Right atrium auricular region (tissue), 2 donors: ENCODE measurements around the gene ICAM3. TPM values are rescaled to one million over a fixed set of nuclear protein-coding genes. Genes with fewer than 3 reads are reported as not detected.

Source experiments
- DNase-seq: peaks from one replicate; pipeline ENCODE4 v3.0.0-alpha.2; 2019; ENCODE audit warnings: low spot score
- H3K27ac ChIP-seq, 2 donors: fragments of 200-600 bp; sonication (generic); 1 replicate in 1 of 2; 2 replicates in 1 of 2; pipeline ENCODE4 v1.5.1; 2016 to 2019
- H3K27me3 ChIP-seq, 2 donors: fragments of 200-600 bp; sonication (generic); one replicate each; pipeline versions ENCODE4 v1.5.1 to v1.6.0; 2017 to 2019
- H3K36me3 ChIP-seq: fragments of 200-600 bp; sonication (generic); one replicate; pipeline ENCODE4 v1.5.1; 2016
- H3K4me1 ChIP-seq, 2 donors: fragments of 200-600 bp; sonication (generic); one replicate each; pipeline versions ENCODE4 v1.5.1 to v1.6.0; 2017 to 2019
- H3K4me3 ChIP-seq, 2 donors: fragments of 200-600 bp; sonication (generic); 1 replicate in 1 of 2; 2 replicates in 1 of 2; pipeline ENCODE4 v1.5.1; 2017 to 2019; ENCODE audit warnings: mild to moderate bottlenecking in 1 of 2, moderate library complexity in 1 of 2
- H3K9me3 ChIP-seq, 2 donors: fragments of 200-600 bp; sonication (generic); one replicate each; pipeline ENCODE4 v1.5.1; 2019
- total RNA-seq, 2 donors: library from RNA; depleted of rRNA; stranded (reverse); fragments of >200 nt; gene quantifications; one replicate each; pipeline ENCODE4 v1.1.0, GENCODE V29; 2016
- TF ChIP-seq, protein P1 (sequence below), 2 donors: fragments of 200-600 bp; sonication (generic); IDR thresholded peaks; one replicate each; pipeline ENCODE4 v1.5.1; 2019; ENCODE audit warnings: antibody characterized with exemption in 2 of 2

Gene ICAM3
- total RNA-seq, 2 donors from 2014 or later = 5.3 to 7.1 TPM

DNA sequence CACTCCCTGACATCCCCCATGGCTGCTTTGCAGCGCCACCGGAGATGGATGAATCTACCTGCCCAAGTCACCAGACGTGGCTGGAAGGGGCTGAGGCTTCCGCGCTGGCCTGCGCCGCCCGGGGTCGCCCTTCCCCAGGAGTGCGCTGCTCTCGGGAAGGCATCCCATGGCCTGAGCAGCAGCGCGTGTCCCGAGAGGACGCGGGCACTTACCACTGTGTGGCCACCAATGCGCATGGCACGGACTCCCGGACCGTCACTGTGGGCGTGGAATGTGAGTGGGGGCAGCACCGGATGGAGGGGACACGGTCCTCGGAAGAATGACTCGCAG is 45.1 kb downstream of the ICAM3 start:
- TF ChIP-seq, protein P1, sequence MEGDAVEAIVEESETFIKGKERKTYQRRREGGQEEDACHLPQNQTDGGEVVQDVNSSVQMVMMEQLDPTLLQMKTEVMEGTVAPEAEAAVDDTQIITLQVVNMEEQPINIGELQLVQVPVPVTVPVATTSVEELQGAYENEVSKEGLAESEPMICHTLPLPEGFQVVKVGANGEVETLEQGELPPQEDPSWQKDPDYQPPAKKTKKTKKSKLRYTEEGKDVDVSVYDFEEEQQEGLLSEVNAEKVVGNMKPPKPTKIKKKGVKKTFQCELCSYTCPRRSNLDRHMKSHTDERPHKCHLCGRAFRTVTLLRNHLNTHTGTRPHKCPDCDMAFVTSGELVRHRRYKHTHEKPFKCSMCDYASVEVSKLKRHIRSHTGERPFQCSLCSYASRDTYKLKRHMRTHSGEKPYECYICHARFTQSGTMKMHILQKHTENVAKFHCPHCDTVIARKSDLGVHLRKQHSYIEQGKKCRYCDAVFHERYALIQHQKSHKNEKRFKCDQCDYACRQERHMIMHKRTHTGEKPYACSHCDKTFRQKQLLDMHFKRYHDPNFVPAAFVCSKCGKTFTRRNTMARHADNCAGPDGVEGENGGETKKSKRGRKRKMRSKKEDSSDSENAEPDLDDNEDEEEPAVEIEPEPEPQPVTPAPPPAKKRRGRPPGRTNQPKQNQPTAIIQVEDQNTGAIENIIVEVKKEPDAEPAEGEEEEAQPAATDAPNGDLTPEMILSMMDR (IDR thresholded peaks at IDR 0.05) = no peak
- Histone ChIP-seq H3K4me1 (peaks cover 0 to 53% of the 10 kb centered on the region in 2 donors), H3K4me3 (no peak overlapping the region), H3K27ac (no peak overlapping the region), H3K9me3 (no peaks in the 10 kb centered on the region), H3K27me3 (peaks cover 24 to 51% of the 10 kb centered on the region in 2 donors), H3K36me3 (no peaks in the 10 kb centered on the region)
- DNase-seq = no peak

DNA sequence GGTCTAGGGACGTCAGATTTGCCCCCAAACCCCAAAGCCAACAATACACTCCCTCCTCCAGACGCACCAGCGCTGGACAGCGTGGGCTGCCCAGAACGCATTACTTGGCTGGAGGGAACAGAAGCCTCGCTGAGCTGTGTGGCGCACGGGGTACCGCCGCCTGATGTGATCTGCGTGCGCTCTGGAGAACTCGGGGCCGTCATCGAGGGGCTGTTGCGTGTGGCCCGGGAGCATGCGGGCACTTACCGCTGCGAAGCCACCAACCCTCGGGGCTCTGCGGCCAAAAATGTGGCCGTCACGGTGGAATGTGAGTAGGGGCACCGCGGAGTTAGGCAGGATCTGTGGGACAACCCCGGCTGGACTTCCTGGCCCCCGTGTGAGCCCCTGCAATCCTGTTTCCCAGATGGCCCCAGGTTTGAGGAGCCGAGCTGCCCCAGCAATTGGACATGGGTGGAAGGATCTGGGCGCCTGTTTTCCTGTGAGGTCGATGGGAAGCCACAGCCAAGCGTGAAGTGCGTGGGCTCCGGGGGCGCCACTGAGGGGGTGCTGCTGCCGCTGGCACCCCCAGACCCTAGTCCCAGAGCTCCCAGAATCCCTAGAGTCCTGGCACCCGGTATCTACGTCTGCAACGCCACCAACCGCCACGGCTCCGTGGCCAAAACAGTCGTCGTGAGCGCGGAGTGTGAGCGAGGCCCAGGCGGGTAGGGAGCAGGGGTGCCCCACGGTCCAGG is 45.6 kb downstream of the ICAM3 start:
- H3K27ac ChIP-seq = no peak overlapping the region
- peaks cover 0 to 59% of the 10 kb centered on the region in 2 donors for H3K4me1 ChIP-seq
- TF ChIP-seq, protein P1 (IDR thresholded peaks at IDR 0.05) = no peak
- H3K9me3 ChIP-seq = no peaks in the 10 kb centered on the region
- DNase-seq = no peak
- H3K4me3 ChIP-seq = no peak overlapping the region
- H3K27me3 ChIP-seq = peaks cover 29 to 56% of the 10 kb centered on the region in 2 donors
- no peaks in the 10 kb centered on the region for H3K36me3 ChIP-seq

DNA sequence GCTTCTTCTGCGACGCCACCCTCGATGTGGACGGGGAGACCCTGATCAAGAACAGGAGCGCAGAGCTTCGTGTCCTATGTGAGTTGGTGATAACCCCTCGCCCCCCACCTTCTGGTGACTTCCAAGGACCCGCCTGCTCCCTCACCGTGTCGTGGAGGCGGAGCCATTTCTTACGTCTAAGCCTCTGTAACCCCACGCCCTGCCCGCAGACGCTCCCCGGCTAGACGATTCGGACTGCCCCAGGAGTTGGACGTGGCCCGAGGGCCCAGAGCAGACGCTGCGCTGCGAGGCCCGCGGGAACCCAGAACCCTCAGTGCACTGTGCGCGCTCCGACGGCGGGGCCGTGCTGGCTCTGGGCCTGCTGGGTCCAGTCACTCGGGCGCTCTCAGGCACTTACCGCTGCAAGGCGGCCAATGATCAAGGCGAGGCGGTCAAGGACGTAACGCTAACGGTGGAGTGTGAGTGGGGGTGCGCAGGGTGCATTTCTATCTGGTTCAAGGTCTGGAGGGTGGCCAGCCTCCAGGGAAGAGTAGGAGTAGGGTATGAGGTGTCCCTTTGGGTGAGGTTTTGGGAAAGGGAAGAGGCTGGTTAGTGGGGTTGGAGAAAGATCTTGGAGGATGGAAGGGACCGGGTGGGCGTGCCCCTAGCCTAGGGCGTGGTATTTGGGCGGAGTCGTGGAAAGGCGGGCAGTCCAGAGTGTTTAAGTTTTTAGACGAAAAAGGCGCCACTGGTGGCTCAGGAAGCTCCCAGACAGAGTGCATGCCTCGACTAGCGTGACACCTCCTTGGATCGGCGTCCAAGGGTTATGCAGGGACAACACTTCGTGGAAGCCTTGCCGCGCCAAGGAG is 46.4 kb downstream of the ICAM3 start:
- Histone ChIP-seq H3K27ac (no peak overlapping the region), H3K27me3 (peaks cover 33 to 62% of the 10 kb centered on the region in 2 donors), H3K4me1 (peaks cover 0 to 66% of the 10 kb centered on the region in 2 donors), H3K36me3 (no peaks in the 10 kb centered on the region), H3K9me3 (no peaks in the 10 kb centered on the region), H3K4me3 (peak overlapping the region; percentile 7 to 41)
- DNase-seq = no peak
- TF ChIP-seq, protein P1 (IDR thresholded peaks at IDR 0.05) = no peak

DNA sequence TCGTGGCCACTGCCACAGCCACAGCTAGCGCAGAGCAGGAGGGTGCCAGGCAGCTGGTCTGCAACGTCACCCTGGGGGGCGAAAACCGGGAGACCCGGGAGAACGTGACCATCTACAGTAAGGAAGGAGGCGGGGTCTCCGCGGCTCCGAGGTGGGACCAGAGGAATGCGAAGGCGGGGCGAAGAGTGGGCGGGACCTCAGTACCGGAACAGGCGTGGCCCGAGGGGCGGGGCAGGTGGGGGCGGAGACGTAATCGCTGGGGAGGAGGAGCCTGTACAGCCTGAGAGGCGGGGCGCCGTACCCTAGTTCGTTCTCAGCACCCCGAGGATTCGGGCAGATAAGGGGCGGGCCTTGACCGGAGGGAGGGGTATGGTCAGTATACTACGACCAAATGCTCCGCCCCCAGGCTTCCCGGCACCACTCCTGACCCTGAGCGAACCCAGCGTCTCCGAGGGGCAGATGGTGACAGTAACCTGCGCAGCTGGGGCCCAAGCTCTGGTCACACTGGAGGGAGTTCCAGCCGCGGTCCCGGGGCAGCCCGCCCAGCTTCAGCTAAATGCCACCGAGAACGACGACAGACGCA is 47.1 kb downstream of the ICAM3 start:
- no peak overlapping the region for H3K27ac ChIP-seq

DNA sequence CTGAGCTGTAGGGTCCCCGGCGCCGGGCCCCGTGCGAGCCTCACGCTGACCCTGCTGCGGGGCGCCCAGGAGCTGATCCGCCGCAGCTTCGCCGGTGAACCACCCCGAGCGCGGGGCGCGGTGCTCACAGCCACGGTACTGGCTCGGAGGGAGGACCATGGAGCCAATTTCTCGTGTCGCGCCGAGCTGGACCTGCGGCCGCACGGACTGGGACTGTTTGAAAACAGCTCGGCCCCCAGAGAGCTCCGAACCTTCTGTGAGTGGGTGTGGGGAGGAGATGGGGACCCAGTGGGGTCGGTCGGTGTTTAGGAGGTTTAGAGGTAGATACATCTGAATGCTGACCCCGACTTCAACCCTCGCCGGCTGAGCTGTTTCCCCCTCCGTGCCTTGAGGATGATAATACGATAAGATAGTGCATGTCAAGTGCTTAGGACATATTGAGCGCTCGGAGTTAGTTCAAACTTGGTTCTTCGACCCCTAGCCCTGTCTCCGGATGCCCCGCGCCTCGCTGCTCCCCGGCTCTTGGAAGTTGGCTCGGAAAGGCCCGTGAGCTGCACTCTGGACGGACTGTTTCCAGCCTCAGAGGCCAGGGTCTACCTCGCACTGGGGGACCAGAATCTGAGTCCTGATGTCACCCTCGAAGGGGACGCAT is 47.7 kb downstream of the ICAM3 start:
- H3K27ac ChIP-seq = no peak overlapping the region

More for the DNA sequence above, 47.1 kb downstream of the ICAM3 start:
- no peaks in the 10 kb centered on the region for H3K36me3 ChIP-seq
- H3K4me3 ChIP-seq = peak overlapping the region; percentile 7 to 41
- peaks cover 39 to 65% of the 10 kb centered on the region in 2 donors for H3K27me3 ChIP-seq
- H3K4me1 ChIP-seq = peaks cover 0 to 73% of the 10 kb centered on the region in 2 donors
- no peak for DNase-seq
- H3K9me3 ChIP-seq = no peaks in the 10 kb centered on the region
- TF ChIP-seq, protein P1 (IDR thresholded peaks at IDR 0.05) = no peak

More for the DNA sequence above, 47.7 kb downstream of the ICAM3 start:
- TF ChIP-seq, protein P1 (IDR thresholded peaks at IDR 0.05) = no peak
- Histone ChIP-seq H3K27me3 (peaks cover 39 to 65% of the 10 kb centered on the region in 2 donors), H3K36me3 (no peaks in the 10 kb centered on the region), H3K4me1 (peaks cover 0 to 79% of the 10 kb centered on the region in 2 donors), H3K9me3 (no peaks in the 10 kb centered on the region), H3K4me3 (peak overlapping the region; percentile 18 to 41)
- no peak for DNase-seq
